ENCODE data around the gene ATP6V1B1. TPM values are rescaled to one million over a fixed set of nuclear protein-coding genes. Genes with fewer than 3 reads are reported as not detected.
"Not testable (repeated sequence)": the region's sequence is repeated elsewhere in the genome, so short reads cannot be mapped to it uniquely, and the experiment has no call there.

ATP6V1B1 gene
- total RNA-seq, 1 donor from 2014 or later, result 4.3 TPM

DNA sequence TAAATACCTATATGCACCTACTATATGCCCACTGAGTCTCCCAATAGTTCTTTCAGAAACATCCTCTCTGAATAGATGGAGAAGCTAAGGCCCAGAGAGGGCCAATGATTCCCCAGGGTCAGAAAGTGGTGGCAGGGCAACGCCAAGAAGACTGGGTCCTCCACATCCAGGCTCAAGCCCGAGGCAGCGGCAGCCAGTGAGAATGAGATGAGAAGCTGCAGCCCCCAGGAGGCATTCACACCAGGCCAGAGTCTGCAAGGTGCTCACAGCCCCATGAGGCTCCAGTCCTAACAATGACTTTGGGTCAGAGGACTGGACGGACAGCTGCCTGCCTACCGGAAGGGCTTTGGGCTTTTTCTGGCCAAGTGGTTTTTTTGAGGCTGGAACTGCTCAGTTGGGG, 55.4 kb downstream of the ATP6V1B1 start:
- no peak for DNase-seq

DNA sequence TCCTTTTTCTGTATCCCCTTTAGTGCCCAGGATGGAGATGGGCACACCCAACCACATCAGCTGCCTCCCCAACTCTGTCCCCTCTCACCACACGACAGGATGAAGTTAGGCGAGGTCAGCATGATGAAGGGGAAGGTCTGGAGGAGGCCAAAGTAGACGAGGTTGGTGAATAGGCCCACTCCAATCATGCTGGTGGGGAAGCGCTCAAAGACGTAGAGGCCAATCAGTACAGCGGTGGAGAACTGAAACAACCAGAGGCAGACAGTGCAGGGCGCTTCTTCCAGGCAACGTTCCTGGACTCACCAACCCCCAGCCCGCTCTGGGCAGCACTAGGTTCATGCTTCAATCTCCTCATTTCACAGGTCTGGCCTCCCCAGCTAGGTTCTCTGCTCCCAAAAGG, 56.0 kb downstream of the ATP6V1B1 start:
- DNase-seq, result no peak

DNA sequence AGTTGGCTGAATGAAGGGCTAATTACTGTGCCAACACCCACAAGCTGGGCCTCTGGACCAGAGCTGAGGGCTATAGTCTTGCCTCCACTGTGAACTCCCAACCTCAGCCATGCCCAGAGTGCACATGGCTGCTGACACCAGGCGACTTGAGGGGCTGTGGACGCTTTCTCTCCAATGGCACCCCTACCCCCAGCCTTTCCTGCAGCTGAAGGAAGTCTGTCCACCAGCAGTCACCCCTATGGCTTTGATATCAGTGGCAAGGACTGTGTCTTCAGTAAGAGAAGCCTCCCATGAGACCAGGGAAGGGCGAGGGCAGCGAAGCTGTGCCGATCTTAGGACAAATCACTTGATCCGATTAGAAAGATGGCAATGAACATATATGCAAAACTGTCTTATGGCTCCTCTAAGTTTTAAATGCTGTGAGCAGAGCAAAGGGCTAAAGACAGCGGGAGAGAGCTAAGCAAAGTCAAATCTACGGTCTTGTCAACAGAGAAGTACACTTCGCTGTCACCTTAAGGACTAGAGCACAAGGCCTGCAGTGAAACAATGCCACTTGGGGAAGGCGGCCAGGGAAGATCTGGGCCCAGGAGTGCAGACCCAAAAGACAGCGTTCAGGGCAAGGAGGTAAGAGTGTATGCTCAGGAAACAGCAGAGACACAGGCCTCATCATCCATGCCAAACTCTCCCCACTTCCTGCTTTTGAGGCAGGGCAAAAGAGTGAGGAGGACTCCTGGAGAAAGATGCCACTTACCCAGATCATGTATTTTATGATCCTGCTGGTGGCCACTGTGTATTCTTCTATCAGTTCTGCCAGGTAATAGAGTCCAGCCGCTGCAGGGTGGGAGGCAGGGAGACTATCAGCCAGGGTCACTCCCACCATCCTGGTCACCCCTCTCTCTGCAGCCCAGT, 57.5 kb downstream of the ATP6V1B1 start:
- no peak for DNase-seq

DNA sequence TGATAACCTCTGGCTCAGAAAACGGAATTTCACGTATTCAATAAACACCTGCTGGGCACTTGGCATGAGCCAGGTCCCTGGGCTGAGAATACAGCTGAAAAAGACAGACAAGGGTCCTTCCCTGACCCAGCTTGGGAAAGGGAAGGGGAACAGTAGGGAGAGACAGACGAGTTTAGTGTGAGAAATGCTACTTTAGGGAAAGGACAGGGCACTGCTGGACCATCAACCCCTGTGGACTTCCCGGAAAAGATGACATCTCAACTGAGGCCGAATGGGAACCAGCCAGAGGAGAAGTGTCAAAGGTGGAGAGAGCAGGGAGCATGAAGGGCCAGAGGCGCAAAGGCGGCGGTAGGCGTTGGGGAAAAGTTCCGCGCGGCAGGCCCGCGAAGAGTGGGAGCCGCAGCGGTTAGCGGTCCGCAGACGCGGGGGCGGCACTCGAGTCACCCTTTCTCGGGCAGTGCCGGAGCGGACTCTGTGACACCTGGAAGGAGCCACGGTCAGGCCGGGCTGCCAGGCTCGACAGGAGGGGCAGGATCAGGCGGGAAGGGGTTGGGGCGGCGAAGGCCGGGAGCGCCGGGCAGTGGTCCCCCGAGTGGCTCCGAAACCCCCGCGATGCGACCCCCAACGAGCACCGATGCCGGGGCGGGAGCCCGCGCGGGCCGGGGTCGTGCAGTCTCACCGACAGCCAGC, 58.5 kb downstream of the ATP6V1B1 start:
- no peak for DNase-seq

DNA sequence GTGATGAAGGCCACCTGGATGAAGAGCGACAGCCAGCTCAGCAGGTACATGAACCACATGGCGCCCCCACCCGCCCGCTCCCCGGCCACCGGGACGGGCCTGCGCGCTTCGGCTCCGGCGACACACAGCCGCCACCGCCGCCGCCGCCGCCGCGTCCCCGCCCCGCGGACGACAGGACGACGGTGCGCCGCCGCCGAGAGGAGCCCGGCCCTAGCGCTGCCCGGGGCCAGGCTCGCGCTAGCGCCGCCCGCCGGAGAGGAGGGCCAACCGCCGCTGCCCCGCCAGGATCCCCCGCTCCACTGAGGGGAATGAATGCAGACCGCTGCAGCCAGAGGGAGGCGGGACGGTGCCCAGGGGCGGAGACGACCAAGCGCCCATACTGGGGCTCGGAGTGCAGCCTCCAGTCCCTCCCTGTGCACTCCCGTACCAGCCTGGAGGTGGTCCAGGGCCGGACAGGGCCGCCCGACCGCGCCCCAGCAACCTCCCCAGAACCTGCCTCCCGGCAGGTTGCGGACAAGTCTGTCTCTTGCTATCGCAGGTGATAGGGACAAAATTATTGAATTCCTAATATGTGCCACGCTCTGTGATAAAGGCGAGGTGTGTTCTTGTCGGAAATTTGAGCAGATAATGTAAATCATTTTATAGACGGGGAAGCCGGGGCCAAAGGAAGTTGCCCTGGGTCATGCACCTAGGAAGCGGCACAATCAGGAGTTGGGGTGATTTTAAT, 59.2 kb downstream of the ATP6V1B1 start, which contains the start of gene TEX261:
Gene TEX261 (minus strand): TSS at position 175 of the 727 bp plus-strand sequence. CDS start 116 bp downstream, at position 59.
- peak; percentile 92 for DNase-seq

DNA sequence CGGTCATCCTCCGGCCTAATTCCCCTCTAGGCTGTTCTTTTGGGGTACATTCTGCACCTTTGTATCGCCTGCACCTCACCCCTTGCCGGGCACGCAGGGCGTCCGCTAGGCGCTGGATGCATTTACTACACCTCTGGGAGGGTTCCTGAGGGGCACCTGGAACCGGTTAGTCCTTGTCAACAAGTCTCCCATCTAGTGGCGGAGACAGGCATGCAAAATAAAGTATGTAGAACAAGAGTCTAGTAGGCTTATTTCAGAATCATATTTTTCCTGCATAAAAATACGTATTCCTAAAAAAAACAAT, 59.7 kb downstream of the ATP6V1B1 start:
- DNase-seq, result peak; percentile 38

DNA sequence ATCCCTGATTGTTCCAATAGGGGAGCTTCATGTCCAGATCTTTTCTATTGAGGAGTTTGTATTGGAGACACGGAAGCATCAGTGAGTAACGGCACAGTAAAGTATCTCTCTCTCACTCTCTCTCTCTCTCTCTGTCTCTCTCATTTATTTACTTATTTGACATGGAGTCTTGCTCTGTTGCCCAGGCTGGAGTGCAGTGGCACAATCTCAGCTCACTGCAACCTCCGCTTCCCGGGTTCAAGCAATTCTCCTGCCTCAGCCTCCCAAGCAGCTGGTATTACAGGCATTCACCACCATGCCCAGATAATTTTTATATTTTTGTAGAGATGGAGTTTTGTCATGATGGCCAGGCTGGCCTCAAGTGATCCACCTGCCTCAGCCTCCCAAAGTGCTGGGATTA, 63.2 kb downstream of the ATP6V1B1 start:
- not testable (repeated sequence) for DNase-seq

DNA sequence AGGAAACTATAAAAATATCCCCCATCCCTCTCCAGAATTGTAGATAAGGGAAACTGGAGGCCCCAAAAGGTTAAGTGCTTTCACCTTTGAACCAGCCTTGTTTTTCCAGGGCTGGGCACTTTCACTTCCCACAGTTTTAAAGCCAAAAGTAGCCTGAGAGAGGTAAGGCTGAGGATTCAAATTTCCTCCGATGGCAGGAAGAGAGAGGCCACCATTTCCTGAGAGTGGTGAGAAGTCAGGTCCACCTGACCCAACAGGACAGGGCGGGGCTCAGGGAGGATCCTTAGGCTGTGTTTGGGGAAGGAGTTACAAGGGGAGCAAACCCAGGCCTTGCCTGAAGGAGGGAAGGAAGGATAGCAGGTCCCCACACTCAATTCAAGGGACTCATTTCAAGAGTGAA, 63.7 kb downstream of the ATP6V1B1 start:
- DNase-seq, result no peak

DNA sequence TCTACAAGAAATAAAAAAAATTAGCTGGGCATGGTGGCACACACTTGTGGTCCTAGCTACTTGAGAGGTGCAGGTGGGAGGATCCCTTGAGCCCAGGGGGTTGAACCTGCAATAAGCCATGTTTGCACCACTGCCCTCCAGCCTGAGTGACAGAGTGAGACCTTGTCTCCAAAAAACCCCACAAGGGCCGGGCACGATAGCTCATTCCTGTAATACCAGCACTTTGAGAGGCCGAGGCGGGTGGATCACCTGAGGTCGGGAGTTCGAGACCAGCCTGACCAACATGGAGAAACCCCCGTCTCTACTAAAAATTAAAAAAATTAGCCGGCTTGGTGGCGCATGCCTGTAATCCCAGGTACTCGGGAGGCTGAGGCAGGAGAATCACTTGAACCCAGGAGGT, 64.2 kb downstream of the ATP6V1B1 start:
- not testable (repeated sequence) for DNase-seq

DNA sequence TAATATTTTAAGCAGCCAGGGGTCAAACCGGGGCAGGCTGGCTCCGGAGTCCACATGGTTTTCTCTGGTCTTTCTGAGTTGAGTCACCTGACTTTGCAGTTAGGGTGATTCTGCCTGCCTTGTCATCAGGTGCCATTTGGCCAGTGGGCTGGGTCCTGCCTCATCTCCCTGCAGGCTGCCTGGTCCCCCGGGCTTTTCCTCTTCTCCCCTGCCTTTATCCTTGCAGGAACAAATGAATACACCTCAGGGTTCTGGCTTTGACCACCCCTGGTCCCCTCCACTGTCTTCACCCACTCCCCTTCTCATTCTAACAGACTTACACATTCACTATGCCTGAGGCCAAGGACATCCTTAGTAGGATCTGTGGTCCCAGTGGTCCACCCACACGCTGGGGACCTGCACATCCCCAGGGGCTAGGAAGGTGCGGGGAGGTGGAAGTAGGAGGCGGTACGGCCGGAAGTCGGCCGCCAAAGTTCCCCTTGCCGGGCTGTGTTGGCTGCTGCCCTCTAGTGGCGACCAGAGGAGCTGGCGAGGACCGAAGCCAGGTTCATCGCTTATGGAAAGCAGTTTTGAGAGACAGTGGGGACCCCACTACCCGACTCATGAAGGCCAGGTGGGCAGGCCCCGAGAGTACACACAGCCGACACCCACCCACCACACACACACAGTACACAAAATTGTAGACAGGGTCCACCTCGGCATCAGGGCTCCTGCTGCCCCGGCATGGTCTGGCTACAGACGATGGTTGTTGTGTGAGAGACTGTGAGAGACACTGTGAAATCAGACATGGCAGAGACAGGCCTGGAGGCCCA, 65.3 kb downstream of the ATP6V1B1 start:
- DNase-seq, result peak; percentile 67

DNA sequence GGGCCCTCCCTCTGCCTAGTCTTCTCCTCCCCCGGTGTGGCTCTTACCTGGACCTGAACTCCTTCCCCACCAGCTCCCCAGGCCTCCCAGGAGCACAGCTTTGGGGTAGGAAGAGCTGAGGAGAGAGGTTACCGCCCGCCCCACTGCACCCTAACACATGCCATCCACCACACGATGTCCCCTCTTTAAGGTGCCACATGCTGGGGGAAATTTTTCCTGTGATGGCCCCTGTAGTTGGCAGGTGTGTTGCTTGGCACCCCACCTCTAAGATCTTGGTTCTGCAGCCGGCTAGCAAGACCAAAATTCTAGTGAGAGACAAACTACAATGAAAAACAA, 65.9 kb downstream of the ATP6V1B1 start:
- DNase-seq, result no peak

DNA sequence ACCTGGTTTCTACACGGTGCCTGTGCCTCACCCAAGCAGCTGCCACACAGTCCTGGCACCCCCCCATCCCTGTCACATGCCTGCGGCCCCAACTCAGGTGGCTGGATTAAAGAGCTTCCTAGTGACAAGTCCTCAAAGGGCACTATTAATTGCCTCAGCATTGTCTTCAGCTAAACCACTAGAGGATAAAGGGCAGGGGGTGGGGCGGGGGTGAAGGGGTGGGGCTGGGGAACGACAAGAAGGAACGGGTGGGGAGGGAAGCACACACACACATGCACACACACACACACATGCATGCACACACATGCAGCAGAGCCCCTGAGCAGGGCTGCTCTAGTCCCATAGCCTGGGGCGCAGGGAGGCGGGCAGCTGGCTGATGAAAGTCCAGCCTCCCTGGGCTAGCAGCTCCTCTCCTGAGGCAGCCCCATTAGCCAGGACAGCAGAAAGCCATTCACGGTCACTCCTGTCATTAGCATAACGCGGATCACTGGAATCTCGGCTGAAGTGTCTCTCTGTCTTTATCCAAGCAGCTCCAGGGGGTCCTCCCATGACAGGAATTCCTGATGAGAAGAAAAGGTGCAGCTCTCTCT, 66.4 kb downstream of the ATP6V1B1 start:
- DNase-seq, result no peak

DNA sequence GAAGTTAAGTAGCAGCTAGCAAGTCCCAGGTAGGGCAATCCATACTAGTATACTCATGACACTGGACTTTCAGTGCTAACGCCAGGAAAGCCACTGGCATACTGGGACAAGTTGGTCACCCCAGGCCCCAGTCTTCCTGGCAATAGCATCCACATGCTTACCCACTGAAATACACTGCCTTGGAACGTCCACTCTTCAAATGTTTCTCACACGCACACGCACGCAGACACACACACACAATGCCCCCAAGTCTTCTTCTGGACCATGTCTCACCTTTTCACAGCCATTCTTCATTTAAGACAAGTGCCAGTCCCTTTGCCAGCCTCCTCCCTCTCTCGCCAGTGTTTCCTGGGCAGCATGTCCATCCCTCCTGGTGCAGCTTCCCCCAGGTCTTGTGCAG, 67.7 kb downstream of the ATP6V1B1 start:
- DNase-seq, result no peak

DNA sequence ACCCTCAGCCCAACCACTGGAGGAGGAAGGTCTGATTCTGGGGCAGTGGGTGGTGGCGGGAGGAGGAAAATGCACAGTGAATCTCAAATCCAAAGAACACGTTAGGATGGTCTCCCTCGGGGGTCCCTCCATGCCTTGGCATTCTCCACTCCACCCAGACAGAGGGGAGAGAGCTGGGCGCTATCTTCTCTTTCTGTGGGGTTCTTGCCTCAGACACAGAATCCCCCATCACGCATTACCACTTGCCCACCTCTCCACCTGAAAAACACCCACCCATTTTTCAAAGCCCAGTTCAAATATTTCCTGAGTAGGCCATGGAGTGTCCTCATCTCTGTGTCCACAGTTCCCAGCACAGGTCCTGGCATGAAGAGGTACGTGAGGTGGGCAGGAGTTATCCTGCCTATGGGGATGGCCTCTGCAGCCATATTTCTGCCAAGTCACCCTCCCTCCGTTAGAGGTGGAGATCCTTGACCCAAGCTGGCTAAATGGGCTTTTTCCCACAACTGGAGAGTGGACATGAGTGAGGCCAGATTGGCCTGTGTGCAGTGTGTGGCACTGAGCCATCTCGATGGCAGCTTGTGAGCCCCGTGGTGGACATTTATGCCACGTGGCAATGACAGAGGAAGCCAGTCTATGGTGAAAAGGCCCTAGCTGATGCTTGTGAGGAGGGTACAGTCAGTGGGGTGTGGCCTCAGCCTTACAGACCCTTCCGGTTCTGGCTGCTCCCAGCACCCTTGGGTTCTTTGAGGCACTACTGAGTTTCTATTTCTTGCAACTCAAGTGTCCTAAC, 68.5 kb downstream of the ATP6V1B1 start:
- no peak for DNase-seq

DNA sequence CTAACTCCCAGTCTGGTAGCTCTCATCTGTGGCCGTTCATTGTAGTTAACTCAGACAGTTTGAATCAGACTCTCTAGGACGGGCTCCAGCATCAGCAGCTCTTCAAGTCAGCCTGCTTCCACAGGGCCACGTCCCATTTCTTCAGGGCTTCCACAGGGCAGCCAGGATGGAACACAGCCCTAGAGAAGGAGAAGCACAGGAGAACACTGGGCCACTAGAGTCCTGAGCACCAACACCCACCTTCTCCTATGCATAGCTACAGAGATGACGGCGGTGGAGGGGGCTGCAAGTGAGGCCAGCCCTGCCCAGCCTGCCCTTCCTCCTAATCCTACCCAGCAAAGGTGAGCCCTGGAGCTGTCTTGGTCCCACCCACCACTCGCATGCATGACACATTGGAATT, 69.2 kb downstream of the ATP6V1B1 start:
- DNase-seq, result no peak

DNA sequence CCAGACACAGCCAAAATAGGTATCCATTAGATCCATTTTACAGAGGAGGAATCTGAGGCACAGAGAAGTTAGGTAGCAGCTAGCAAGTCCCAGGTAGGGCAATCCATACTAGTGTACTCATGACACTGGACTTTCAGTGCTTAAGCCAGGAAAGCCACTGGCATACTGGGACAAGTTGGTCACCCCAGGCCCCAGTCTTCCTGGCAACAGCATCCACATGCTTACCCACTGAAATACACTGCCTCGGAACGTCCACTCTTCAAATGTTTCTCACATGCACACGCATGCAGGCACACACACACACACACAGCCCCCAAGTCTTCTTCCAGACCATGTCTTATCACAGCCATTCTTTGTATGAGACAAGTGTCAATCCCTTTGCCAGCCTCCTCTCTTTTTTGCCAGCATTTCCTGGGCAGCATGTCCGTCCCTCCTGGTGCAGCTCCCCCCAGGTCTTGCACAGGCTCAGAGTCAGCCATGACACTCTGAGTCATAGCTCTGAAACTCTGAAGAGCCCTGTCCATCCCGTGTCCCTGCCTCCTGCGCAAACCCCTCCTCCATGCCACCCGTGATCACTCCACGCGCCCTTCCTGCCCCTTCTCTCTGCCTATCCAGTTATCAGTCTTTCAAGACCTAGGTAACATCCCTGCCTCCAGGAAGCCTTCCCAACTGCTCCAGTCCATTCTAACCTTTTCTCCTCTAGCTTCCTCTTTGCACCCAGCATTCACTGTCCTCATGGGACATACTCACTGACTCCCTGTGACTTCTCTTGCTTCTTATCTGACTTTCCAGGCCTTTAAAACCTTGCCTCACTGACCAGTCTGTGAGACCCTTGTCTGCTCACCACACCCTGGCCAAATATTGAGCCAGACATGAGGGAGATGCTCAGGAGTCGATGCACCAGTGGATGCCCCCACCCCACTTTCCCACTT, 69.8 kb downstream of the ATP6V1B1 start:
- DNase-seq, result no peak

DNA sequence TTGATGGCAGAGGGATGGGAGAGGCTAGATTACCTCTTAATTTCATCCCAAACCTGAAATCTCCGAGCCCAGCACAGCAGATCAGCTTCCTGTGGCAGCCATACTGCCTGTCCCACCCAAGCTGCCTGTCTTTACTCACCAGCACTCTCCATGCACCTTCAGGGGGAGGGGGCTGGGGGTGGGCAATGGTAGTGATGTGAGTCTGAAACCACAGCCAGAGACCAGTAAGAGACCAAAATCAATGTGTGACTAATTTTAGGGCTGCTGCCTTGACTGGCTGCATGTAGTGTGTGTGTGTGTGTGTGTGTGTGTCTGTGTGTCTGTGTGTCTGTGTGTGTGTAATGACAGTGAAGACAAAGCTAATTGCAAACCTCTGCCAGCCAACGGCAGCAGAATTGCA, 70.6 kb downstream of the ATP6V1B1 start:
- DNase-seq, result no peak

DNA sequence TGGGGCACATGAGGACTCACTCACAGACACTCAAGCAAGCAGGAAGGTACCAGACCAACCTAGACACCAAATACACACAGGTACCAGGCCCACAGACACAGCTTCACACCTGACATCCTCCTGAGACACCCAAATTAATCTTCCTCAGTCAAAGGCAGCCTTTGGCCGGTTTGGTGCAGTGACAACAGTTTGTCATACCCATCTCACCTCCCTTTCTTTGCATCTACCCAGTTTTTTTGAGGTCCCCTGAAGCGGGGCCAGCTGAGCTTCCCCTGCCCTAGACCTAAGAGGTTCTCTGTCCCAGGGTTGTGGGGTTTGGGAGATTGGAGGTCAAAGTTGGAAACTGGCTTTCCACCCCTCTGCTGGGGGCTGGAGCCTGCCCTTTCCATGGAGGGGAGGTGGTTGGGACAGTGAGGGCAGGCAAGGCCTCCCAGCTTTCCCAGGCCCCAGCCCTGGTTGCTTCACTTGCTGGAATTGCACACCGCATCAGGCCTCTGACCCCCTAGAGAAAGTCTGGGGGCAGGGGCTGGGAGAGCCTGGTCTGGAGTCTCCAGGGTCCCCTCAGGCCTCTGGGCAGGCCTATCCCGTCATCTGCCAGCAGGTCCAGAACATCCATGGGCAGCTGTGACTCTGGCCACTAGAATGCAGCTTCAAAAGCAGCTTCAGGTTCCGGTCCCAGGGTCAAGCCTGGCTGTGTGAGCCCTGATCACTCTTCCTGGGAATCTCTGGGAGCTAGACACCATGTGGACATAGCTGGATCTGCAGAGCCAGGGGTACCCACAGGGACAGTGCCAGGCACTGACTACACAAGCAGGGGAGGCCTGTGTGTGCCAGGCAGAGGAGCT, 71.5 kb downstream of the ATP6V1B1 start:
- DNase-seq, result no peak

DNA sequence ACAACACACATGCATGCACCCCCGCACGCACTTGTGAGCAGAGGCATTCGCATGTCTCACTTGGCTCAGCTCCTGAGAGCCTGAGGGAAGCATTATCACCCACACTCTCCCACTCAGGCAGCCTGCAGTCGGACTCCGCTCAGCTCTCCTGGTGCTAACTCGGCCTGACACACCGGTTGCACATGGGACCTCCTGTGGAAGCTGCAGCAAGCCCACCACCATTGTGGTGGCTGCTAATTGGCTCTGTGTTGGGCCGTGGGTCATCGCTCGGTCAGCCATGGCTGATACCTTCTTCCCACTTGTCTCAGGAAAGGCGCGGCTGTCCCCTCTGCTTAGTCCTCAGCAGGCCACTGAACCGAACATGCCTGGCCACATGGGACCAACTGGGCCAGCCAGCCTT, 72.6 kb downstream of the ATP6V1B1 start:
- no peak for DNase-seq

All from tongue (tissue), 2 donors.